ENCODE data around the gene TBC1D3I. TPM values are rescaled to one million over a fixed set of nuclear protein-coding genes. Genes with fewer than 3 reads are reported as not detected.
"Not testable (repeated sequence)": the region's sequence is repeated elsewhere in the genome, so short reads cannot be mapped to it uniquely, and the experiment has no call there.

TBC1D3I gene
- 0.13 TPM in 1 of 2 replicates, not detected in the other for total RNA-seq

- not testable (repeated sequence) for FAIRE-seq; H3K27me3 ChIP-seq (ENCODE audit: control insufficient read depth, insufficient read depth, low read length); H3K4me3 ChIP-seq (ENCODE audit: low read depth, low read length); DNase-seq (ENCODE audit: low read depth); H3K36me3 ChIP-seq (ENCODE audit: control insufficient read depth, insufficient read depth, low read length)
Measured at GRCh38 chr17:36264470-36264869, at the start of gene TBC1D3I. TSS of gene TBC1D3I (minus strand) at chr17:36264570. CDS start at chr17:36262985, 1,585 bp downstream.

- DNase-seq (ENCODE audit: low read depth); H3K36me3 ChIP-seq (ENCODE audit: control insufficient read depth, insufficient read depth, low read length); H3K4me3 ChIP-seq (ENCODE audit: low read depth, low read length); FAIRE-seq; H3K27me3 ChIP-seq (ENCODE audit: control insufficient read depth, insufficient read depth, low read length): not testable (repeated sequence)
Measured at GRCh38 chr17:36295161-36295560, 30.8 kb upstream of the TBC1D3I start.

GRCh38 chr17:36289965-36290612, 25.7 kb upstream of the TBC1D3I start:
- not testable (repeated sequence) for H3K4me3 ChIP-seq (ENCODE audit: low read depth, low read length); FAIRE-seq; DNase-seq (ENCODE audit: low read depth); H3K27me3 ChIP-seq (ENCODE audit: control insufficient read depth, insufficient read depth, low read length); H3K36me3 ChIP-seq (ENCODE audit: control insufficient read depth, insufficient read depth, low read length)

GRCh38 chr17:36284219-36284618, 19.8 kb upstream of the TBC1D3I start:
- H3K27me3 ChIP-seq (ENCODE audit: control insufficient read depth, insufficient read depth, low read length); H3K4me3 ChIP-seq (ENCODE audit: low read depth, low read length); H3K36me3 ChIP-seq (ENCODE audit: control insufficient read depth, insufficient read depth, low read length); DNase-seq (ENCODE audit: low read depth); FAIRE-seq: not testable (repeated sequence)

GRCh38 chr17:36283256-36283655, 18.9 kb upstream of the TBC1D3I start:
- not testable (repeated sequence) for H3K27me3 ChIP-seq (ENCODE audit: control insufficient read depth, insufficient read depth, low read length); H3K4me3 ChIP-seq (ENCODE audit: low read depth, low read length); DNase-seq (ENCODE audit: low read depth); H3K36me3 ChIP-seq (ENCODE audit: control insufficient read depth, insufficient read depth, low read length); FAIRE-seq

GRCh38 chr17:36242046-36242445, 22.3 kb downstream of the TBC1D3I start:
- H3K4me3 ChIP-seq (ENCODE audit: low read depth, low read length); H3K27me3 ChIP-seq (ENCODE audit: control insufficient read depth, insufficient read depth, low read length); DNase-seq (ENCODE audit: low read depth); FAIRE-seq; H3K36me3 ChIP-seq (ENCODE audit: control insufficient read depth, insufficient read depth, low read length): not testable (repeated sequence)

GRCh38 chr17:36229644-36230043, 34.7 kb downstream of the TBC1D3I start:
- DNase-seq (ENCODE audit: low read depth); H3K4me3 ChIP-seq (ENCODE audit: low read depth, low read length); H3K27me3 ChIP-seq (ENCODE audit: control insufficient read depth, insufficient read depth, low read length); FAIRE-seq; H3K36me3 ChIP-seq (ENCODE audit: control insufficient read depth, insufficient read depth, low read length): not testable (repeated sequence)

GRCh38 chr17:36222967-36223366, 41.4 kb downstream of the TBC1D3I start:
- not testable (repeated sequence) for H3K4me3 ChIP-seq (ENCODE audit: low read depth, low read length); FAIRE-seq; H3K36me3 ChIP-seq (ENCODE audit: control insufficient read depth, insufficient read depth, low read length); DNase-seq (ENCODE audit: low read depth); H3K27me3 ChIP-seq (ENCODE audit: control insufficient read depth, insufficient read depth, low read length)

- DNase-seq (ENCODE audit: low read depth) = not testable (repeated sequence)
Measured at GRCh38 chr17:36221581-36222100, 42.7 kb downstream of the TBC1D3I start.

GRCh38 chr17:36220737-36221580, 43.4 kb downstream of the TBC1D3I start:
- H3K4me3 ChIP-seq (ENCODE audit: low read depth, low read length); H3K27me3 ChIP-seq (ENCODE audit: control insufficient read depth, insufficient read depth, low read length); FAIRE-seq; DNase-seq (ENCODE audit: low read depth); H3K36me3 ChIP-seq (ENCODE audit: control insufficient read depth, insufficient read depth, low read length): not testable (repeated sequence)

More at GRCh38 chr17:36221581-36222100, 42.7 kb downstream of the TBC1D3I start:
- H3K36me3 ChIP-seq (ENCODE audit: control insufficient read depth, insufficient read depth, low read length); H3K27me3 ChIP-seq (ENCODE audit: control insufficient read depth, insufficient read depth, low read length); FAIRE-seq; H3K4me3 ChIP-seq (ENCODE audit: low read depth, low read length): not testable (repeated sequence)

GRCh38 chr17:36219556-36219955, 44.8 kb downstream of the TBC1D3I start:
- H3K36me3 ChIP-seq (ENCODE audit: control insufficient read depth, insufficient read depth, low read length); FAIRE-seq; H3K27me3 ChIP-seq (ENCODE audit: control insufficient read depth, insufficient read depth, low read length); DNase-seq (ENCODE audit: low read depth); H3K4me3 ChIP-seq (ENCODE audit: low read depth, low read length): not testable (repeated sequence)

GRCh38 chr17:36215406-36216308, 48.7 kb downstream of the TBC1D3I start:
- not testable (repeated sequence) for H3K4me3 ChIP-seq (ENCODE audit: low read depth, low read length); H3K27me3 ChIP-seq (ENCODE audit: control insufficient read depth, insufficient read depth, low read length); FAIRE-seq; DNase-seq (ENCODE audit: low read depth); H3K36me3 ChIP-seq (ENCODE audit: control insufficient read depth, insufficient read depth, low read length)
